ENCODE results near the gene SF3B4.

Gene SF3B4

DNA sequence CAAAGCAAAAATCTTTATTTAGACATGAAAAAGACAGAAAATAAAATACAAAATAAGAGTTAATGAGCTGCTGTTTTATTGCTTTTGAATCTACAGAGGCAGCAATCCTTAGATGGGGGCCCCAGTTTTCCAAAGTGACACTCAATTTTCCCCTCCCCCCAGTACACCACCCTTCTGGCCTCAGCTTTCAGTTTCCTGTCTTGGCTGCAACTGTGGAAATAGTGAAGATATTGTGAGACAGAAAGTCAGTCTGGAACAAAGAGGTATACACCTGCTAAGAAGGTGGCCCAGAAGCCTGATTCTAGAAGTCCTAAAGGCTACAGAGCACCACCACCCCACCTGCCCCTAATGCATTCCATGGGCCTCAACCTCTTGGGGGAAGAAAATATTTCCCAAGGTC is 10.2 kb upstream of the SF3B4 start:
- TF ChIP-seq, protein P1, sequence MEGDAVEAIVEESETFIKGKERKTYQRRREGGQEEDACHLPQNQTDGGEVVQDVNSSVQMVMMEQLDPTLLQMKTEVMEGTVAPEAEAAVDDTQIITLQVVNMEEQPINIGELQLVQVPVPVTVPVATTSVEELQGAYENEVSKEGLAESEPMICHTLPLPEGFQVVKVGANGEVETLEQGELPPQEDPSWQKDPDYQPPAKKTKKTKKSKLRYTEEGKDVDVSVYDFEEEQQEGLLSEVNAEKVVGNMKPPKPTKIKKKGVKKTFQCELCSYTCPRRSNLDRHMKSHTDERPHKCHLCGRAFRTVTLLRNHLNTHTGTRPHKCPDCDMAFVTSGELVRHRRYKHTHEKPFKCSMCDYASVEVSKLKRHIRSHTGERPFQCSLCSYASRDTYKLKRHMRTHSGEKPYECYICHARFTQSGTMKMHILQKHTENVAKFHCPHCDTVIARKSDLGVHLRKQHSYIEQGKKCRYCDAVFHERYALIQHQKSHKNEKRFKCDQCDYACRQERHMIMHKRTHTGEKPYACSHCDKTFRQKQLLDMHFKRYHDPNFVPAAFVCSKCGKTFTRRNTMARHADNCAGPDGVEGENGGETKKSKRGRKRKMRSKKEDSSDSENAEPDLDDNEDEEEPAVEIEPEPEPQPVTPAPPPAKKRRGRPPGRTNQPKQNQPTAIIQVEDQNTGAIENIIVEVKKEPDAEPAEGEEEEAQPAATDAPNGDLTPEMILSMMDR (IDR thresholded peaks at IDR 0.05; ENCODE audit: insufficient read depth, low read length, poor library complexity, severe bottlenecking) = no peak
- DNase-seq (ENCODE audit: extremely low read depth, insufficient read length) = no peak
- Histone ChIP-seq H3K36me3 (ENCODE audit: control insufficient read depth, insufficient read depth, low read length) (no peaks in the 10 kb centered on the region), H3K27me3 (replicated peaks; ENCODE audit: control insufficient read depth, insufficient read depth, low read length) (no peaks in the 10 kb centered on the region), H3K4me3 (replicated peaks; ENCODE audit: low read depth, low read length) (no peak overlapping the region; the same call in 1 of the 2 replicates)

DNA sequence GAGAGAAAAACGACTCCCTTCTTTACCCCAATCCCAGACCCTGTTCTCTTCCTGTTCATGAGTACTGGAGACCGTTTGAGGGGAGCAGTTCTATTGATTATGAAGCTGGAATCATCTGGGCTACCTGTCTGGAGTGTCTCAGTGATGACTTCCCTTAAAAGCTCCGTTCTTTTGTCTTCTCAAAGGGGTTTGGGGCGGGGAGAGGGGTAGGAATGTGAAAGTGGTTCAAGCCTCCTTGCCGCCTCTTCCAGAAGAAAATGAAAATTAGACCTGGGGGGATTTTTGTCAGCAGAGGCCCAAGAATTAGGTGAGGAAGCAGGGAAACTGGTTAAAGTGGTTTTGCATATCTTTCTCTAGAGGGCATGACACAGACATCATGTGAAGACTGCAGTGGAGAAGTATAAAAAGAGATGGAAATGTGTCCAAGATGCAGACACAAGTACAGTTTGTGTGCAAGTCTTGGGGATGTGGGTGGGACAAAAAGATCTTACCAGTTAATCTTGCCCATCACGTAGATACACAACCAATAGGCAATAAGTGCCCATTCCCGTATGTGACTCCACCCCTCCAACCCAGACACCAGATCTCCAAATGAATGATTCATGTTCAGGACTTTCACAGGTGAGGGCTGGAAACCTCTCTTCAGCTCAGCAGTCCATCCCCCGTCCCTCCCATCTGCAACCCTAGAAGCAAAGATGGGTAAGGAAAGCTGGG is 9.5 kb upstream of the SF3B4 start:
- no peak for DNase-seq (ENCODE audit: extremely low read depth, insufficient read length)
- Histone ChIP-seq H3K27me3 (replicated peaks; ENCODE audit: control insufficient read depth, insufficient read depth, low read length) (no peaks in the 10 kb centered on the region), H3K36me3 (ENCODE audit: control insufficient read depth, insufficient read depth, low read length) (no peaks in the 10 kb centered on the region), H3K4me3 (replicated peaks; ENCODE audit: low read depth, low read length) (no peak overlapping the region)
- TF ChIP-seq, protein P1 (IDR thresholded peaks at IDR 0.05; ENCODE audit: insufficient read depth, low read length, poor library complexity, severe bottlenecking) = no peak

DNA sequence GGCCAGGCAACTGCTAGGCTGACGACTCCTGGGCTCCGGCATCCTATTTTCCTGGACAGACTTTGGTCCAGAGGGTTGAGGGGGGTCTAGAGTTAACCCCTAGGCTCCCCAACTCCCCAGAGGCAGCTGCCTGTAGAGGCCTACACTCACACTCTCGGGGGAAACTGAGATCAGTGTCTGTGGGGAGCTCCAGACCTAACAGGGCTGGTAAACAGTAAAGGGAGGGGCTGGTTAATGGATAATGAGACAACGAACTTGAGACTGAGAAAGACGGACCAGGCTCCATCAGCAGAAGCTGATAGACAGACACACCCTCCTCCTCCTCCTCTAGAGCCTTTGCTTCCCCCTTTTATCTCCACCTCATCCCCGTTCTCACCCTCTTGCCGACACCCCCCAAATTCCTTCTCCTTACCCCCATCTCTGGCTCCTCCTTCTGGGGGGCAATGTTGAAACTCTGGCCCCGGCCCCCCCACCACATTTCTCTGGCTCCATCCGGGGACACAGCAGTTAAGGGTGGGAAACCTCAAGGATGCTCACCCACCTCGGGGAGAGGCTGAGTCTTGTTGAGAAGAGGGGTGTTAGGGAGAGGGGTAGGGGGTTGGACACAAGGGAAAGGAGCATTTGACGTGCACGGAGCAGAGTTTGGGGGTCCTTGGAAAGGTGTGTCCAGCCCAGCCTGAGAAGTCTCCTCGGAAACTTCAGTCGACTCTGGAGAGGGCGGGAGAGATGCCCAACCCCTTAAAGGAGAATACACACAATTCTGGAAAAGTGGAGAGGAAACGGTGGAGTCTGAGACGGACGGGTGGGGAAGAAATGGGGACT is 8.8 kb upstream of the SF3B4 start, which contains the start of gene MTMR11:
Gene MTMR11 (minus strand): TSS at position 710 of the 822 bp plus-strand sequence. CDS start 232 bp downstream, at position 478.
- no peak for DNase-seq (ENCODE audit: extremely low read depth, insufficient read length)
- TF ChIP-seq, protein P1 (IDR thresholded peaks at IDR 0.05; ENCODE audit: insufficient read depth, low read length, poor library complexity, severe bottlenecking) = no peak
- no peaks in the 10 kb centered on the region for H3K27me3 ChIP-seq (replicated peaks; ENCODE audit: control insufficient read depth, insufficient read depth, low read length)
- no peak within 1 kb of the TSS; the same call in 1 of the 2 replicates for H3K4me3 ChIP-seq (replicated peaks; ENCODE audit: low read depth, low read length)
- no peaks in the 10 kb centered on the region for H3K36me3 ChIP-seq (ENCODE audit: control insufficient read depth, insufficient read depth, low read length)

DNA sequence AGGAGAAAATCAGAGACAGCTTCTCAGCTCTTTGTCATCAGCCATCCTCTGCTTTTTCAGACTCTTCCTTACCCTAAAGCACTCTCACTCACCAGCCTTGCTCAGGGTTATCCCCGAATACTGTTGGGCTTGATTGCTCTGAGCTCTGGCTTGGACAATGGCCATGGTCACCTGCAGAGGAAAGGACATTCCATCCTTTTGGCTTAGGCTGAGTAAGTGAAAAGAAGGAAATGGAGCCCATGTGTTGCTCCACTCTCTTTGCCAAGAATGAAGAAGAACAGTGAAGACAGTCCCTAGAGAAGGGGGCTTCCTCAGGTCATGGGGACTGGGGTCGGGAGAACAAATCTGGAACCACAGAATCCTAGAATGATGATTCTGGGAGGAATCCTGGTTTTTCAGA is 6.8 kb upstream of the SF3B4 start:
- TF ChIP-seq, protein P1 (IDR thresholded peaks at IDR 0.05; ENCODE audit: insufficient read depth, low read length, poor library complexity, severe bottlenecking) = no peak
- no peak for DNase-seq (ENCODE audit: extremely low read depth, insufficient read length)
- Histone ChIP-seq H3K27me3 (replicated peaks; ENCODE audit: control insufficient read depth, insufficient read depth, low read length) (no peaks in the 10 kb centered on the region), H3K36me3 (ENCODE audit: control insufficient read depth, insufficient read depth, low read length) (no peaks in the 10 kb centered on the region), H3K4me3 (replicated peaks; ENCODE audit: low read depth, low read length) (no peak overlapping the region)

DNA sequence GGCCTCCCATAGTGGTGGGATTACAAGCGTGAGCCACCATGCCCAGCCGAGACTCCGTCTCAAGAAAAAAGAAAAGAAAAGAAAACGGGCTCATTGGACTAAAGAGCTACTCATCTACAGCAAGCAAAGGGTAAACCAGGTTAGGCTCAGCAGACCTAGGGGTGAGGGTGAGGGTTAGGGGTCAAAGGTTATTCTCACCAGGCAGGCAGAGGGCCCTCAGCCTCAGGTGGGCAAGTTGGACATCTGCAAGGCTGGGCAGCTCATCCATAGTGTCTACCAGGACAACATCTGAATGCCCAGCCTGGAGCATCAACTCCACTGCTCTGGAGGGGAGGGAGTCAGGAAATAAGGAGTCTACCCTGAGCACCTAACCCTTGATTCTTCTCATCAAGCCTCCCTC is 5.6 kb upstream of the SF3B4 start:
- no peak overlapping the region for H3K4me3 ChIP-seq (replicated peaks; ENCODE audit: low read depth, low read length)
- DNase-seq (ENCODE audit: extremely low read depth, insufficient read length) = no peak
- no peaks in the 10 kb centered on the region for H3K27me3 ChIP-seq (replicated peaks; ENCODE audit: control insufficient read depth, insufficient read depth, low read length)
- no peaks in the 10 kb centered on the region for H3K36me3 ChIP-seq (ENCODE audit: control insufficient read depth, insufficient read depth, low read length)
- TF ChIP-seq, protein P1 (IDR thresholded peaks at IDR 0.05; ENCODE audit: insufficient read depth, low read length, poor library complexity, severe bottlenecking) = no peak

All from GM06990 (cell line).